ENCODE results near the gene CWC22.
A peak's percentile ranks its signal among the peaks of the same experiment; 100 is the strongest.
"Not testable (repeated sequence)": the region's sequence is repeated elsewhere in the genome, so short reads cannot be mapped to it uniquely, and the experiment has no call there.

The CWC22 gene

GRCh38 chr2:180006781-180007579 is at the start of gene CWC22:
Gene CWC22 (minus strand): TSS chr2:180007297. CDS start chr2:179993341, 13,956 bp downstream.
- Histone ChIP-seq H3K36me3 (replicated peaks; ENCODE audit: low read depth, low read length) (peaks cover 4% of the 10 kb centered on the region), H3K9me3 (ENCODE audit: insufficient read depth, low read length) (no peaks in the 10 kb centered on the region), H3K27ac (ENCODE audit: low read length) (peak within 1 kb of the TSS; percentile 87), H2AFZ (ENCODE audit: low read depth, low read length) (peak within 1 kb of the TSS; percentile 100), H4K20me1 (ENCODE audit: insufficient read depth, low read length) (peaks cover 12% of the 10 kb centered on the region), H3K79me2 (ENCODE audit: low read length) (peaks cover 48% of the 10 kb centered on the region), H3K4me3 (ENCODE audit: low read length) (peak within 1 kb of the TSS; percentile 97), H3K27me3 (ENCODE audit: low read depth, low read length) (no peaks in the 10 kb centered on the region), H3K4me2 (ENCODE audit: low read length) (peak within 1 kb of the TSS; percentile 92), H3K9ac (ENCODE audit: low read length) (peak within 1 kb of the TSS; percentile 91), H3K4me1 (ENCODE audit: low read length) (peaks cover 18% of the 10 kb centered on the region)
- TF ChIP-seq EZH2phosphoT487 (IDR thresholded peaks at IDR 0.05; ENCODE audit: low read depth) = no peak
- no peak for TF ChIP-seq CTCF (IDR thresholded peaks at IDR 0.05; ENCODE audit: low read depth, low read length)

- Histone ChIP-seq H3K9ac (ENCODE audit: low read length) (no peak overlapping the region), H3K27ac (ENCODE audit: low read length) (no peak overlapping the region)
Observed at GRCh38 chr2:180056367-180057118, 49.4 kb upstream of the CWC22 start.

GRCh38 chr2:180054576-180054975 is 47.5 kb upstream of the CWC22 start:
- H3K9ac ChIP-seq (ENCODE audit: low read length) = not testable (repeated sequence)

More at GRCh38 chr2:180056367-180057118, 49.4 kb upstream of the CWC22 start:
- Histone ChIP-seq H3K79me2 (ENCODE audit: low read length) (no peaks in the 10 kb centered on the region), H3K36me3 (replicated peaks; ENCODE audit: low read depth, low read length) (no peaks in the 10 kb centered on the region), H3K4me1 (ENCODE audit: low read length) (no peaks in the 10 kb centered on the region), H2AFZ (ENCODE audit: low read depth, low read length) (no peak overlapping the region), H3K9me3 (ENCODE audit: insufficient read depth, low read length) (no peaks in the 10 kb centered on the region), H3K4me2 (ENCODE audit: low read length) (no peak overlapping the region), H3K27me3 (ENCODE audit: low read depth, low read length) (no peaks in the 10 kb centered on the region), H4K20me1 (ENCODE audit: insufficient read depth, low read length) (no peaks in the 10 kb centered on the region), H3K4me3 (ENCODE audit: low read length) (no peak overlapping the region)
- TF ChIP-seq EZH2phosphoT487 (IDR thresholded peaks at IDR 0.05; ENCODE audit: low read depth) = no peak
- TF ChIP-seq CTCF (IDR thresholded peaks at IDR 0.05; ENCODE audit: low read depth, low read length) = no peak

GRCh38 chr2:180050246-180050645 is 43.1 kb upstream of the CWC22 start:
- Histone ChIP-seq H3K4me2 (ENCODE audit: low read length) (no peak overlapping the region), H3K27ac (ENCODE audit: low read length) (no peak overlapping the region), H3K4me1 (ENCODE audit: low read length) (no peaks in the 10 kb centered on the region), H4K20me1 (ENCODE audit: insufficient read depth, low read length) (no peaks in the 10 kb centered on the region), H3K27me3 (ENCODE audit: low read depth, low read length) (no peaks in the 10 kb centered on the region), H3K9ac (ENCODE audit: low read length) (no peak overlapping the region), H3K4me3 (ENCODE audit: low read length) (no peak overlapping the region), H3K9me3 (ENCODE audit: insufficient read depth, low read length) (no peaks in the 10 kb centered on the region), H3K36me3 (replicated peaks; ENCODE audit: low read depth, low read length) (no peaks in the 10 kb centered on the region), H2AFZ (ENCODE audit: low read depth, low read length) (no peak overlapping the region), H3K79me2 (ENCODE audit: low read length) (no peaks in the 10 kb centered on the region)
- TF ChIP-seq EZH2phosphoT487 (IDR thresholded peaks at IDR 0.05; ENCODE audit: low read depth) (no peak), CTCF (IDR thresholded peaks at IDR 0.05; ENCODE audit: low read depth, low read length) (no peak)

More at GRCh38 chr2:180054576-180054975, 47.5 kb upstream of the CWC22 start:
- not testable (repeated sequence) for H3K9me3 ChIP-seq (ENCODE audit: insufficient read depth, low read length); H3K27ac ChIP-seq (ENCODE audit: low read length); H4K20me1 ChIP-seq (ENCODE audit: insufficient read depth, low read length); H3K4me2 ChIP-seq (ENCODE audit: low read length); H3K79me2 ChIP-seq (ENCODE audit: low read length); H2AFZ ChIP-seq (ENCODE audit: low read depth, low read length); H3K4me1 ChIP-seq (ENCODE audit: low read length); H3K36me3 ChIP-seq (replicated peaks; ENCODE audit: low read depth, low read length); H3K4me3 ChIP-seq (ENCODE audit: low read length); H3K27me3 ChIP-seq (ENCODE audit: low read depth, low read length)

Measured in OCI-LY3 (cell line).